Lower leg skin (tissue), 3 donors: ENCODE measurements around the gene SLC6A18.

Experiments
- POLR2A ChIP-seq, 2 donors: fragments of 450-650 bp; IDR thresholded peaks; one replicate each; pipeline ENCODE4 v1.6.1; 2016 to 2017; ENCODE audit warnings: antibody characterized with exemption in 2 of 2, mild to moderate bottlenecking in 1 of 2, moderate library complexity in 1 of 2
- TF ChIP-seq, protein P1 (sequence below), 3 donors: fragments of 450-650 bp; IDR thresholded peaks; one replicate each; pipeline ENCODE4 v1.5.1; 2016; ENCODE audit warnings: antibody characterized with exemption in 3 of 3, mild to moderate bottlenecking in 3 of 3, moderate library complexity in 2 of 3

DNA sequence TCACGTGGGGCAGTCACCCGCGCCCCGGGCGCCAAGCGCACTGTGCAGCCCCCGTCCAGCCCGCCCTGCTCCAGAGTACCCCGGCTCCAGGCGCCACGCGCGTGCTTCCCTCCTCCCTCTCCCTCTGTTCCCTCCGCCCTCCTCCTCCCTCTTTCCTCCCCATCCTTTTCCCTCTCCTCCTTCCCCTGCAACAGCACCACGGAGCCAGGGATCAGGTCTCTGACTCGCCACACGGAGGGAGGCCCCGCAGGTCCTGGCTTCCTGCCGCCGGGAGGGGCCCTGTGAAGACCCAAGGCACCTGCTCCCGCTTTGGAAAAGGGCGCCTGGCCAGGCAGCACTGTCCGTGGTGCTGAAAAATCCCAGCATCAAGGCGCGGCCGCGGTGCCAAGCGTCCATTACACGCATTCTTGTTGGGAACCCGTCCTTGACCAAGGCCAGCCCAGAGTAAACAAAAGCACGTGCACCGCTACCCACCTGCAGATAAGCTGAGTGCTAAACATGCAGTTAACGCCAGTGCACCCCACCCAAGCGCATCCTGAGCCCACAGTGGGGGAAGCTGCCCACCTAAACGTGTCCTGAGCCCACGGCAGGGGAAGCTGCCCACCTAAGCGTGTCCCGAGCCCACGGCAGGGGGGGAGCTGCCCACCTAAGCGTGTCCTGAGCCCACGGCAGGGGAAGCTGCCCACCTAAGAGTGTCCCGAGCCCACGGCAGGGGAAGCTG lies 21.7 kb downstream of the SLC6A18 start:
- TF ChIP-seq, protein P1, sequence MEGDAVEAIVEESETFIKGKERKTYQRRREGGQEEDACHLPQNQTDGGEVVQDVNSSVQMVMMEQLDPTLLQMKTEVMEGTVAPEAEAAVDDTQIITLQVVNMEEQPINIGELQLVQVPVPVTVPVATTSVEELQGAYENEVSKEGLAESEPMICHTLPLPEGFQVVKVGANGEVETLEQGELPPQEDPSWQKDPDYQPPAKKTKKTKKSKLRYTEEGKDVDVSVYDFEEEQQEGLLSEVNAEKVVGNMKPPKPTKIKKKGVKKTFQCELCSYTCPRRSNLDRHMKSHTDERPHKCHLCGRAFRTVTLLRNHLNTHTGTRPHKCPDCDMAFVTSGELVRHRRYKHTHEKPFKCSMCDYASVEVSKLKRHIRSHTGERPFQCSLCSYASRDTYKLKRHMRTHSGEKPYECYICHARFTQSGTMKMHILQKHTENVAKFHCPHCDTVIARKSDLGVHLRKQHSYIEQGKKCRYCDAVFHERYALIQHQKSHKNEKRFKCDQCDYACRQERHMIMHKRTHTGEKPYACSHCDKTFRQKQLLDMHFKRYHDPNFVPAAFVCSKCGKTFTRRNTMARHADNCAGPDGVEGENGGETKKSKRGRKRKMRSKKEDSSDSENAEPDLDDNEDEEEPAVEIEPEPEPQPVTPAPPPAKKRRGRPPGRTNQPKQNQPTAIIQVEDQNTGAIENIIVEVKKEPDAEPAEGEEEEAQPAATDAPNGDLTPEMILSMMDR (IDR thresholded peaks at IDR 0.05), result peak in 1 of 3 donors; percentile 10
- no peak for TF ChIP-seq POLR2A (IDR thresholded peaks at IDR 0.05)
